Astrocyte (in vitro differentiated cells and primary cell): Measurements from ENCODE around the gene THRA.

Experiments
- CTCF ChIP-seq: IDR thresholded peaks from 2 replicates; pipeline ENCODE4 v1.5.1; 2011; ENCODE audit warnings: low read depth, mild to moderate bottlenecking, inconsistent platforms, low read length, moderate library complexity; ENCODE audit not compliant: insufficient read depth
- EZH2 ChIP-seq: IDR thresholded peaks from 2 replicates; pipeline ENCODE4 v1.6.1; 2012; ENCODE audit warnings: mild to moderate bottlenecking, low read length, inconsistent platforms; ENCODE audit not compliant: insufficient read depth

- no peak for TF ChIP-seq CTCF
- no peak for TF ChIP-seq EZH2
Observed at GRCh38 chr17:40104594-40105486, 42.1 kb downstream of the THRA start.
